WTC11 (cell line): ENCODE data around the gene GFOD1.

Experiments used
- CBFB ChIP-seq: sonication (generic); formaldehyde crosslinking; IDR thresholded peaks from 2 replicates; pipeline ENCODE4 v1.8.1; 2022; ENCODE audit warnings: mild to moderate bottlenecking, low read depth, missing genetic modification reagents
- SP1 ChIP-seq: sonication (generic); formaldehyde crosslinking; conservative IDR thresholded peaks from 2 replicates; pipeline ENCODE4 v1.8.1; 2022; ENCODE audit warnings: missing genetic modification reagents
- TF ChIP-seq, protein P1 (sequence below): fragments of 200-600 bp; IDR thresholded peaks from 2 replicates; pipeline ENCODE4 v1.8.0; 2022; ENCODE audit warnings: antibody characterized with exemption
- TF ChIP-seq, protein P2 (sequence below): sonication (generic); formaldehyde crosslinking; IDR thresholded peaks from 2 replicates; pipeline ENCODE4 v1.8.1; 2022; ENCODE audit warnings: mild to moderate bottlenecking, missing genetic modification reagents, moderate library complexity, borderline replicate concordance

DNA sequence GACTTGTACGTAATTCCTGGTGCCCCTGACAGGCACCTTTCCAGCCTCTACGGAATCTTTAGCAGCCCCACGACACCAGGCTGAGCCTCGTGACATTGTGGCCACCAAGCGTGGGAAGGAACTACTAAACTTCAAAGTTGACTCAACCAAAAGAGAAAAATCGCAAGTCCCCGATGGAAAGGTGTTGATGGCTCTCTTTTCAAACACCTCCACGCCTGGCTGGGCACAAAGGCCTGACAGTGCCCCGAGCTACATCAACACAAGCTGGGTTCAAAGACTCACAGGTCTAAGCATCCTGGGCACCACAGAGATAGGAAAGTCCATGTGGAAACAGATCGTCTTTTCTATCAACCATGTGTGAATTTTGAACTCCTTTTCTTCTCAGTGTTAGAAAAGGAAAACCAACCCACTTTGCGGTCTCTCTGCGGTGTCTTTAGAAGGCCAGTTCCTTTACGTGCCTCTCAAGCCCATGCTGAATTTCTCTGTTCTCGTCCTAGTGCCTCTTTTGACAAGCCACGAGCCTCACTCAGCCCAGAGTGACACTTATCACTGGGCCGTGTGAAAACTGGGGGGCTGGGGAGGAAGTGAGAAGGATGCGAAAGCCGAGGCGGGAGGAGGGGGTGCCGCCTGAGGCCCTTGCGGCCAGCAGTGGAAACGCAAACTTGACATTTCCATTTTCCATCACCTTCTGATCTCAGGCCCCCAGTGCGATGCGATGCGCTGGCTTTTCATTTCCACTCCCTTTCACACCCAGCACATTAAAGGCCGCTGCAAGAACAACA, 59.4 kb downstream of the GFOD1 start:
- TF ChIP-seq SP1 (no peak), CBFB (CRISPR knock-in tag) (no peak)
- TF ChIP-seq, protein P1, sequence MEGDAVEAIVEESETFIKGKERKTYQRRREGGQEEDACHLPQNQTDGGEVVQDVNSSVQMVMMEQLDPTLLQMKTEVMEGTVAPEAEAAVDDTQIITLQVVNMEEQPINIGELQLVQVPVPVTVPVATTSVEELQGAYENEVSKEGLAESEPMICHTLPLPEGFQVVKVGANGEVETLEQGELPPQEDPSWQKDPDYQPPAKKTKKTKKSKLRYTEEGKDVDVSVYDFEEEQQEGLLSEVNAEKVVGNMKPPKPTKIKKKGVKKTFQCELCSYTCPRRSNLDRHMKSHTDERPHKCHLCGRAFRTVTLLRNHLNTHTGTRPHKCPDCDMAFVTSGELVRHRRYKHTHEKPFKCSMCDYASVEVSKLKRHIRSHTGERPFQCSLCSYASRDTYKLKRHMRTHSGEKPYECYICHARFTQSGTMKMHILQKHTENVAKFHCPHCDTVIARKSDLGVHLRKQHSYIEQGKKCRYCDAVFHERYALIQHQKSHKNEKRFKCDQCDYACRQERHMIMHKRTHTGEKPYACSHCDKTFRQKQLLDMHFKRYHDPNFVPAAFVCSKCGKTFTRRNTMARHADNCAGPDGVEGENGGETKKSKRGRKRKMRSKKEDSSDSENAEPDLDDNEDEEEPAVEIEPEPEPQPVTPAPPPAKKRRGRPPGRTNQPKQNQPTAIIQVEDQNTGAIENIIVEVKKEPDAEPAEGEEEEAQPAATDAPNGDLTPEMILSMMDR = no peak
- TF ChIP-seq, protein P2, sequence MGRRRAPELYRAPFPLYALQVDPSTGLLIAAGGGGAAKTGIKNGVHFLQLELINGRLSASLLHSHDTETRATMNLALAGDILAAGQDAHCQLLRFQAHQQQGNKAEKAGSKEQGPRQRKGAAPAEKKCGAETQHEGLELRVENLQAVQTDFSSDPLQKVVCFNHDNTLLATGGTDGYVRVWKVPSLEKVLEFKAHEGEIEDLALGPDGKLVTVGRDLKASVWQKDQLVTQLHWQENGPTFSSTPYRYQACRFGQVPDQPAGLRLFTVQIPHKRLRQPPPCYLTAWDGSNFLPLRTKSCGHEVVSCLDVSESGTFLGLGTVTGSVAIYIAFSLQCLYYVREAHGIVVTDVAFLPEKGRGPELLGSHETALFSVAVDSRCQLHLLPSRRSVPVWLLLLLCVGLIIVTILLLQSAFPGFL (CRISPR knock-in tag) = no peak
